WTC11 (cell line): ENCODE results near the gene LENG9. TPM values are rescaled to one million over a fixed set of nuclear protein-coding genes. Genes with fewer than 3 reads are reported as not detected.
A peak's percentile ranks its signal among the peaks of the same experiment; 100 is the strongest.

Experiments
- ATAC-seq: fragments of 200-7000 bp; cut with Tn5 transposase; 2 replicates; pipeline ENCODE4 v1.10.0; 2021; ENCODE audit warnings: mild to moderate bottlenecking, moderate library complexity
- CTCF ChIA-PET: fragments of 300-600 bp; sonication (Branson Sonifier 250); formaldehyde crosslinking; loops from one replicate; lab custom pipeline; 2021; ENCODE audit warnings: antibody characterized with exemption; lab: Charles Lee
- POLR2A ChIA-PET: fragments of 350-600 bp; sonication (Branson Sonifier 250); formaldehyde crosslinking; loops from one replicate; lab custom pipeline; 2021; ENCODE audit warnings: antibody characterized with exemption; lab: Charles Lee
- DNase-seq: peaks from one replicate; pipeline ENCODE4 v3.0.0; 2021; ENCODE audit warnings: low spot score
- H3K27ac Mint-ChIP-seq: 2 replicates; pipeline ENCODE4 v1.8.0; 2021; ENCODE audit warnings: mixed read lengths
- H3K27me3 Mint-ChIP-seq: 2 replicates; pipeline ENCODE4 v1.8.0; 2021; ENCODE audit warnings: low read depth, mild to moderate bottlenecking, moderate library complexity, mixed read lengths
- H3K36me3 Mint-ChIP-seq: 2 replicates; pipeline ENCODE4 v1.8.0; 2021; ENCODE audit warnings: mixed read lengths
- H3K4me1 Mint-ChIP-seq: 2 replicates; pipeline ENCODE4 v1.8.0; 2022; ENCODE audit warnings: mixed read lengths
- H3K4me3 Mint-ChIP-seq: 2 replicates; pipeline ENCODE4 v1.8.0; 2021; ENCODE audit warnings: mild to moderate bottlenecking, moderate library complexity, mixed read lengths
- H3K9me3 Mint-ChIP-seq: 2 replicates; pipeline ENCODE4 v1.8.0; 2021; ENCODE audit warnings: mixed read lengths
- CBFB ChIP-seq: sonication (generic); formaldehyde crosslinking; IDR thresholded peaks from 2 replicates; pipeline ENCODE4 v1.8.1; 2022; ENCODE audit warnings: mild to moderate bottlenecking, low read depth, missing genetic modification reagents
- CREB1 ChIP-seq: sonication (generic); formaldehyde crosslinking; IDR thresholded peaks from 2 replicates; pipeline ENCODE4 v1.8.0; 2023; ENCODE audit warnings: mild to moderate bottlenecking, missing genetic modification reagents
- HMGA2 ChIP-seq: fragments of 250-450 bp; sonication (Bioruptor Pico); IDR thresholded peaks from 2 replicates; pipeline ENCODE4 v1.4.0; 2021; ENCODE audit warnings: mild to moderate bottlenecking, moderate library complexity
- JAZF1 ChIP-seq: fragments of 250-450 bp; sonication (Bioruptor Pico); IDR thresholded peaks from 2 replicates; pipeline ENCODE4 v1.9.0; 2021; ENCODE audit warnings: moderate library complexity, mild to moderate bottlenecking, inconsistent platforms
- NFE2L1 ChIP-seq: sonication (generic); formaldehyde crosslinking; IDR thresholded peaks from 2 replicates; pipeline ENCODE4 v1.8.1; 2023; ENCODE audit warnings: missing genetic modification reagents
- NFYB ChIP-seq: sonication (generic); formaldehyde crosslinking; conservative IDR thresholded peaks from 2 replicates; pipeline ENCODE4 v1.8.0; 2022; ENCODE audit warnings: low read depth, missing genetic modification reagents
- OVOL2 ChIP-seq: fragments of 250-450 bp; sonication (Bioruptor Pico); IDR thresholded peaks from 2 replicates; pipeline ENCODE4 v1.9.0; 2021; ENCODE audit warnings: mild to moderate bottlenecking, borderline replicate concordance
- TEAD1 ChIP-seq: sonication (generic); formaldehyde crosslinking; IDR thresholded peaks from 2 replicates; pipeline ENCODE4 v1.8.0; 2022; ENCODE audit warnings: mild to moderate bottlenecking, missing genetic modification reagents
- USF1 ChIP-seq: sonication (generic); formaldehyde crosslinking; IDR thresholded peaks from 2 replicates; pipeline ENCODE4 v1.8.0; 2022; ENCODE audit warnings: mild to moderate bottlenecking, missing genetic modification reagents
- ZNF121 ChIP-seq: sonication (generic); formaldehyde crosslinking; IDR thresholded peaks from 2 replicates; pipeline ENCODE4 v1.8.0; 2023; ENCODE audit warnings: missing genetic modification reagents
- ZNF219 ChIP-seq: sonication (generic); formaldehyde crosslinking; IDR thresholded peaks from 2 replicates; pipeline ENCODE4 v1.8.0; 2023; ENCODE audit warnings: missing genetic modification reagents, mild to moderate bottlenecking, borderline replicate concordance
- ZNF281 ChIP-seq: sonication (generic); formaldehyde crosslinking; IDR thresholded peaks from 2 replicates; pipeline ENCODE4 v1.8.0; 2023; ENCODE audit warnings: mild to moderate bottlenecking, missing genetic modification reagents
- ZNF317 ChIP-seq: sonication (generic); formaldehyde crosslinking; IDR thresholded peaks from 2 replicates; pipeline ENCODE4 v1.8.1; 2023; ENCODE audit warnings: low read depth, mild to moderate bottlenecking, moderate library complexity, missing genetic modification reagents, borderline replicate concordance
- ZNF416 ChIP-seq: fragments of 250-450 bp; sonication (Bioruptor Pico); IDR thresholded peaks from 2 replicates; pipeline ENCODE4 v1.9.0; 2021; ENCODE audit warnings: mild to moderate bottlenecking, inconsistent platforms
- ZNF512 ChIP-seq: sonication (generic); formaldehyde crosslinking; IDR thresholded peaks from 2 replicates; pipeline ENCODE4 v1.8.1; 2022; ENCODE audit warnings: missing genetic modification reagents, borderline replicate concordance
- ZNF671 ChIP-seq: fragments of 250-450 bp; sonication (Bioruptor Pico); IDR thresholded peaks from 2 replicates; pipeline ENCODE4 v1.8.0; 2021; ENCODE audit warnings: mild to moderate bottlenecking
- total RNA-seq: library from RNA; stranded (reverse); gene quantifications from 3 replicates; pipeline ENCODE4 v1.2.3, GENCODE V29; 2021
- TF ChIP-seq, protein P1 (sequence below): sonication (generic); formaldehyde crosslinking; IDR thresholded peaks from 2 replicates; pipeline ENCODE4 v1.8.0; 2022; ENCODE audit warnings: mild to moderate bottlenecking, missing genetic modification reagents
- TF ChIP-seq, protein P2 (sequence below): fragments of 250-450 bp; sonication (Bioruptor Pico); IDR thresholded peaks from 2 replicates; pipeline ENCODE4 v1.9.0; 2021; ENCODE audit warnings: mild to moderate bottlenecking, borderline replicate concordance
- TF ChIP-seq, protein P3 (sequence below): sonication (generic); formaldehyde crosslinking; IDR thresholded peaks from 2 replicates; pipeline ENCODE4 v1.8.1; 2023; ENCODE audit warnings: mild to moderate bottlenecking, moderate library complexity, missing genetic modification reagents
- TF ChIP-seq, protein P4 (sequence below): fragments of 250-450 bp; sonication (Bioruptor Pico); IDR thresholded peaks from 2 replicates; pipeline ENCODE4 v1.8.0; 2021; ENCODE audit warnings: mild to moderate bottlenecking
- TF ChIP-seq, protein P5 (sequence below): fragments of 250-450 bp; sonication (Bioruptor Pico); IDR thresholded peaks from 2 replicates; pipeline ENCODE4 v2.1.2; 2022; ENCODE audit warnings: mild to moderate bottlenecking, moderate library complexity

LENG9 gene
- total RNA-seq, 1 experiment from 2014 or later: 6.1 TPM

DNA sequence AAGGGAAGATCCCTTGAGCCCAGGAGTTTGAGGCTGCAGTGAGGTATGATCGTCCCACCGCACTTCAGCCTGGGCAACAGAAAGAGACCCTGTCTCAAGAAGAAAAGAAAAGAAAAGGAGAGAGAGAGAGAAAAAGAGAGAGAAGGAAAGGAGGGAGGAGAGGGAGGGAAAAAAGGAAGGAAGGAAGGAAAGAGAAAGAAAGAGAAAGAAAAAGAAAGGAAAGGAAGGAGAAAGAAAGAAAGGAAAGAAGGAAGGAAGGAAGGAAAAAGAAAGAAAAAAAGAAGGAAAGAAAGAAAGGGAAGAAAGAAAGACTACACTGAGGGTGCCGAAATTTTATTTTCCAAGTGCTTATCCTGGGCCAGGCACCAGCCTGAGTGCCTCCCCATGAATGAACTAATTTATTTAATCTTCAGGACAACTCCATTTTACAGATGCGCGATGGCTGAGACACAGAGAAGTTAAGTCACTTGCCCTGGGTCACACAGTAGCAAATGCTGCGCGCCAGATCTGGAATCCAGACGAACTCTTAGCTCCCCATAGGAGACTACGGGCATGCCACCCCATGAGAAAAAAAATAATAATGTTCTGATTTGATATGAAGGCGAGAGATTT is 6.8 kb upstream of the LENG9 start:
- POLR2A ChIA-PET: no interaction called here
- CTCF ChIA-PET: interaction anchor here (1.1 kb wide), 1 partner anchor 411 kb away, joined by 3 read pairs; no protein-coding TSS in a partner anchor
- Mint-ChIP-seq H3K27ac (no peak overlapping the region), H3K4me1 (peaks cover 26% of the 10 kb centered on the region), H3K36me3 (no peaks in the 10 kb centered on the region), H3K27me3 (peaks cover 62% of the 10 kb centered on the region), H3K9me3 (no peaks in the 10 kb centered on the region), H3K4me3 (peak overlapping the region; percentile 63)
- ATAC-seq (no peak), DNase-seq (no peak)
- no peak for TF ChIP-seq ZNF317 (CRISPR knock-in tag)
- TF ChIP-seq JAZF1 (CRISPR knock-in tag): no peak
- TF ChIP-seq ZNF219 (CRISPR knock-in tag): no peak
- TF ChIP-seq ZNF512 (CRISPR knock-in tag): peak; percentile 92
- no peak for TF ChIP-seq ZNF281 (CRISPR knock-in tag)

DNA sequence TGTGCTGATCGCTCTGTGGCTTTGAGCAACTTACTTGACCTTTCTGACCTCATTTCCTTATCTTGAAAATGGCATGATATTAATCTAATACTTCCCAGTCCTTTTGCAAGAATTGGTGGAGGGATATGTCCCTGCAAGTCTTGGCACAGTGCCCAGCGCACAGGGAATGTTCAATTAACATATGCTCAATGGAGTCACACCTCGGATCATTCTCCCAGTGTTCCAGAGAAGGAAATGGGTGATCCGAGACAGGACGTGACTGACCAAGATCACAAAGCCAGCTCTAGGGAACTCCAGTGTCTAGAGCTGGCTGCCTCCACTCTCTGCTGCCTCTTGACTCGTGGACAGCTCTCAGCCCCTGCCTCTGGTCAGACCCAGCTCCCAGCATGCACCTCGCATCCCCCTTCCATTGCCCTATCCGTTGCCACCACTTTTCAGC is 5.9 kb upstream of the LENG9 start:
- CTCF ChIA-PET: interaction anchor here (1.1 kb wide), 1 partner anchor 412 kb away, joined by 3 read pairs; no protein-coding TSS in a partner anchor
- H3K4me3 Mint-ChIP-seq: peak overlapping the region; percentile 63

More for the DNA sequence above, 5.9 kb upstream of the LENG9 start:
- Mint-ChIP-seq H3K27me3 (peaks cover 62% of the 10 kb centered on the region), H3K9me3 (no peaks in the 10 kb centered on the region), H3K4me1 (peaks cover 26% of the 10 kb centered on the region), H3K27ac (no peak overlapping the region), H3K36me3 (no peaks in the 10 kb centered on the region)
- ATAC-seq (no peak), DNase-seq (no peak)
- no peak for TF ChIP-seq CREB1 (CRISPR knock-in tag)
- TF ChIP-seq OVOL2: no peak
- no peak for TF ChIP-seq ZNF671 (CRISPR knock-in tag)
- TF ChIP-seq NFYB: no peak
- TF ChIP-seq NFE2L1 (CRISPR knock-in tag): no peak
- TF ChIP-seq USF1 (CRISPR knock-in tag): no peak
- no peak for TF ChIP-seq ZNF121 (CRISPR knock-in tag)
- TF ChIP-seq, protein P1, sequence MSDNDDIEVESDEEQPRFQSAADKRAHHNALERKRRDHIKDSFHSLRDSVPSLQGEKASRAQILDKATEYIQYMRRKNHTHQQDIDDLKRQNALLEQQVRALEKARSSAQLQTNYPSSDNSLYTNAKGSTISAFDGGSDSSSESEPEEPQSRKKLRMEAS (CRISPR knock-in tag): no peak
- TF ChIP-seq, protein P2, sequence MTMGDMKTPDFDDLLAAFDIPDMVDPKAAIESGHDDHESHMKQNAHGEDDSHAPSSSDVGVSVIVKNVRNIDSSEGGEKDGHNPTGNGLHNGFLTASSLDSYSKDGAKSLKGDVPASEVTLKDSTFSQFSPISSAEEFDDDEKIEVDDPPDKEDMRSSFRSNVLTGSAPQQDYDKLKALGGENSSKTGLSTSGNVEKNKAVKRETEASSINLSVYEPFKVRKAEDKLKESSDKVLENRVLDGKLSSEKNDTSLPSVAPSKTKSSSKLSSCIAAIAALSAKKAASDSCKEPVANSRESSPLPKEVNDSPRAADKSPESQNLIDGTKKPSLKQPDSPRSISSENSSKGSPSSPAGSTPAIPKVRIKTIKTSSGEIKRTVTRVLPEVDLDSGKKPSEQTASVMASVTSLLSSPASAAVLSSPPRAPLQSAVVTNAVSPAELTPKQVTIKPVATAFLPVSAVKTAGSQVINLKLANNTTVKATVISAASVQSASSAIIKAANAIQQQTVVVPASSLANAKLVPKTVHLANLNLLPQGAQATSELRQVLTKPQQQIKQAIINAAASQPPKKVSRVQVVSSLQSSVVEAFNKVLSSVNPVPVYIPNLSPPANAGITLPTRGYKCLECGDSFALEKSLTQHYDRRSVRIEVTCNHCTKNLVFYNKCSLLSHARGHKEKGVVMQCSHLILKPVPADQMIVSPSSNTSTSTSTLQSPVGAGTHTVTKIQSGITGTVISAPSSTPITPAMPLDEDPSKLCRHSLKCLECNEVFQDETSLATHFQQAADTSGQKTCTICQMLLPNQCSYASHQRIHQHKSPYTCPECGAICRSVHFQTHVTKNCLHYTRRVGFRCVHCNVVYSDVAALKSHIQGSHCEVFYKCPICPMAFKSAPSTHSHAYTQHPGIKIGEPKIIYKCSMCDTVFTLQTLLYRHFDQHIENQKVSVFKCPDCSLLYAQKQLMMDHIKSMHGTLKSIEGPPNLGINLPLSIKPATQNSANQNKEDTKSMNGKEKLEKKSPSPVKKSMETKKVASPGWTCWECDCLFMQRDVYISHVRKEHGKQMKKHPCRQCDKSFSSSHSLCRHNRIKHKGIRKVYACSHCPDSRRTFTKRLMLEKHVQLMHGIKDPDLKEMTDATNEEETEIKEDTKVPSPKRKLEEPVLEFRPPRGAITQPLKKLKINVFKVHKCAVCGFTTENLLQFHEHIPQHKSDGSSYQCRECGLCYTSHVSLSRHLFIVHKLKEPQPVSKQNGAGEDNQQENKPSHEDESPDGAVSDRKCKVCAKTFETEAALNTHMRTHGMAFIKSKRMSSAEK: no peak
- no peak for TF ChIP-seq HMGA2 (CRISPR knock-in tag)
- TF ChIP-seq ZNF416: no peak
- TF ChIP-seq, protein P3, sequence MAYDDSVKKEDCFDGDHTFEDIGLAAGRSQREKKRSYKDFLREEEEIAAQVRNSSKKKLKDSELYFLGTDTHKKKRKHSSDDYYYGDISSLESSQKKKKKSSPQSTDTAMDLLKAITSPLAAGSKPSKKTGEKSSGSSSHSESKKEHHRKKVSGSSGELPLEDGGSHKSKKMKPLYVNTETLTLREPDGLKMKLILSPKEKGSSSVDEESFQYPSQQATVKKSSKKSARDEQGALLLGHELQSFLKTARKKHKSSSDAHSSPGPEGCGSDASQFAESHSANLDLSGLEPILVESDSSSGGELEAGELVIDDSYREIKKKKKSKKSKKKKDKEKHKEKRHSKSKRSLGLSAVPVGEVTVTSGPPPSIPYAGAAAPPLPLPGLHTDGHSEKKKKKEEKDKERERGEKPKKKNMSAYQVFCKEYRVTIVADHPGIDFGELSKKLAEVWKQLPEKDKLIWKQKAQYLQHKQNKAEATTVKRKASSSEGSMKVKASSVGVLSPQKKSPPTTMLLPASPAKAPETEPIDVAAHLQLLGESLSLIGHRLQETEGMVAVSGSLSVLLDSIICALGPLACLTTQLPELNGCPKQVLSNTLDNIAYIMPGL (CRISPR knock-in tag): no peak
- TF ChIP-seq TEAD1 (CRISPR knock-in tag): no peak
- TF ChIP-seq, protein P4, sequence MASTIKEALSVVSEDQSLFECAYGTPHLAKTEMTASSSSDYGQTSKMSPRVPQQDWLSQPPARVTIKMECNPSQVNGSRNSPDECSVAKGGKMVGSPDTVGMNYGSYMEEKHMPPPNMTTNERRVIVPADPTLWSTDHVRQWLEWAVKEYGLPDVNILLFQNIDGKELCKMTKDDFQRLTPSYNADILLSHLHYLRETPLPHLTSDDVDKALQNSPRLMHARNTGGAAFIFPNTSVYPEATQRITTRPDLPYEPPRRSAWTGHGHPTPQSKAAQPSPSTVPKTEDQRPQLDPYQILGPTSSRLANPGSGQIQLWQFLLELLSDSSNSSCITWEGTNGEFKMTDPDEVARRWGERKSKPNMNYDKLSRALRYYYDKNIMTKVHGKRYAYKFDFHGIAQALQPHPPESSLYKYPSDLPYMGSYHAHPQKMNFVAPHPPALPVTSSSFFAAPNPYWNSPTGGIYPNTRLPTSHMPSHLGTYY (CRISPR knock-in tag): no peak
- TF ChIP-seq CBFB (CRISPR knock-in tag): no peak
- TF ChIP-seq, protein P5, sequence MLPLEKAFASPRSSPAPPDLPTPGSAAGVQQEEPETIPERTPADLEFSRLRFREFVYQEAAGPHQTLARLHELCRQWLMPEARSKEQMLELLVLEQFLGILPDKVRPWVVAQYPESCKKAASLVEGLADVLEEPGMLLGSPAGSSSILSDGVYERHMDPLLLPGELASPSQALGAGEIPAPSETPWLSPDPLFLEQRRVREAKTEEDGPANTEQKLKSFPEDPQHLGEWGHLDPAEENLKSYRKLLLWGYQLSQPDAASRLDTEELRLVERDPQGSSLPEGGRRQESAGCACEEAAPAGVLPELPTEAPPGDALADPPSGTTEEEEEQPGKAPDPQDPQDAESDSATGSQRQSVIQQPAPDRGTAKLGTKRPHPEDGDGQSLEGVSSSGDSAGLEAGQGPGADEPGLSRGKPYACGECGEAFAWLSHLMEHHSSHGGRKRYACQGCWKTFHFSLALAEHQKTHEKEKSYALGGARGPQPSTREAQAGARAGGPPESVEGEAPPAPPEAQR: no peak
- POLR2A ChIA-PET: no interaction called here
